Natural killer cell treated with Interleukin-12 subunit alpha and Interleukin-12 subunit beta and Interleukin-15 and Interleukin-18, amount 100 ng/mL, for 72 hours (primary cell): ENCODE measurements around the gene TEX2. TPM values are rescaled to one million over a fixed set of nuclear protein-coding genes. Genes with fewer than 3 reads are reported as not detected.

ENCODE experiments used
- ATAC-seq, 2 donors: fragments of 150-1000 bp; cut with Tn5 transposase in 1 of 2; sonication (Bioruptor Pico), chemical (Tn5 transposase) in 1 of 2; 2 replicates each; pipeline ENCODE4 v1.10.0; 2021
- DNase-seq: peaks from one replicate; pipeline ENCODE4 v3.0.0; 2022; ENCODE audit warnings: low spot score
- H3K27ac Mint-ChIP-seq, 2 donors: 1 replicate in 1 of 2; 2 replicates in 1 of 2; pipeline ENCODE4 v1.8.0; 2022; ENCODE audit warnings: mixed read lengths in 2 of 2, mild to moderate bottlenecking in 1 of 2, moderate library complexity in 1 of 2
- H3K27me3 Mint-ChIP-seq, 2 donors: 1 replicate in 1 of 2; 2 replicates in 1 of 2; pipeline ENCODE4 v1.8.0; 2022; ENCODE audit warnings: mixed read lengths in 2 of 2
- H3K36me3 Mint-ChIP-seq: one replicate; pipeline ENCODE4 v1.8.0; 2022; ENCODE audit warnings: mixed read lengths
- H3K4me1 Mint-ChIP-seq, 2 donors: 1 replicate in 1 of 2; 2 replicates in 1 of 2; pipeline ENCODE4 v1.8.0; 2022; ENCODE audit warnings: low read depth in 2 of 2, mixed read lengths in 2 of 2, mild to moderate bottlenecking in 1 of 2
- H3K4me3 Mint-ChIP-seq: one replicate; pipeline ENCODE4 v1.8.0; 2022; ENCODE audit warnings: mixed read lengths
- H3K9me3 Mint-ChIP-seq: 2 replicates; pipeline ENCODE4 v1.8.0; 2022; ENCODE audit warnings: mixed read lengths
- total RNA-seq, 2 donors: library from RNA; stranded (reverse); gene quantifications; one replicate each; pipeline ENCODE4 v1.2.3, GENCODE V29; 2022

TEX2 gene
- total RNA-seq, 2 donors from 2014 or later, result 14.0 to 28.6 TPM

DNA sequence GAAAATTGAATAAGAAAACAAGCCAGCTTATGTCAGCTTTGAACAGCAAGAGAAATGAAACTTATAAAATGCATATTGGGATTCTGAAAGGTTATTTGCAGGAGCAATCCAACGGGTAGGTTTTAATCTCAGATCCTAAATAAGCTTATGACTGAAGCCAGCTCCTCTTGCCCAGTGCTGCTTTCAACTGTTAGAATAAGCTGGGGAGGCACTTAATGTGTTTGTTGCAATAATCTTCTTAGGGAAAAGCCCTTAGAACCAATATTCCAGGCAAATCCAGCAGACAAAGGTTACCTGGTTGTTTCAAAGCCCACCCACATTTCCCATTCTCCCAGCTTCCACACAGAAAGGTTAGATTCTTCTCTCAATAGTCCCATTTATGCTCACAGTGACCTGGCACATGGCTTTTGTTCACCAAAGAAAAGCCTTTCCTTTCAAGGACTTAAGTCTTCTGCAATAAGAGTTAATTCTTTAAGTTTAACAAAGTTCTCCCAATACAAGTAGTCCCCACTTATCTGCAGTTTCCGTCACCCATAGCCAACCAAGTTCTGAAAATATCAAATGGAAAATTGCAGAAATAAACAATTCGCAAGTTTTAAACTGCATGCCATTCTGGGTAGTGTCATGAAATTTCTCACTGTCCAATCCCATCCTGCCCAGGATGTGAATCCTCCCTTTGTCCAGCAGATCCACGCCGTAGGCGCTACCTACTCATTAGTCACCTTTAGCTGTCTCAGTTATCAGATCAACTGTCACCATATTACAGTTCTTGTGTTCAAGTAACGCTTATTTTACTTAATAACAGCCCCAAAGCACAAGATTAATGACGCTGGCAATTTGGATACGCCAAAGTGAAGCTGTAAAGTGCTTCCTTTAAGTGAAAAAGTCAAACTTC lies 5.9 kb downstream of the TEX2 start:
- Mint-ChIP-seq H3K4me1 (peaks cover 24 to 26% of the 10 kb centered on the region in 2 donors), H3K27ac (no peak overlapping the region), H3K9me3 (no peaks in the 10 kb centered on the region), H3K4me3 (no peak overlapping the region), H3K36me3 (no peaks in the 10 kb centered on the region), H3K27me3 (no peaks in the 10 kb centered on the region)
- ATAC-seq (no peak), DNase-seq (no peak)

GRCh38 chr17:64255764-64256163 lies 7.3 kb downstream of the TEX2 start:
- no peak for ATAC-seq
- Mint-ChIP-seq H3K36me3 (no peaks in the 10 kb centered on the region), H3K9me3 (no peaks in the 10 kb centered on the region), H3K4me3 (no peak overlapping the region), H3K27me3 (no peaks in the 10 kb centered on the region), H3K27ac (no peak overlapping the region), H3K4me1 (peaks cover 10 to 13% of the 10 kb centered on the region in 2 donors)
- DNase-seq, result no peak

- no peak for ATAC-seq
- H3K27ac Mint-ChIP-seq, result no peak overlapping the region
- no peak for DNase-seq
- no peaks in the 10 kb centered on the region for H3K27me3 Mint-ChIP-seq
- H3K36me3 Mint-ChIP-seq, result no peaks in the 10 kb centered on the region
- no peak overlapping the region for H3K4me3 Mint-ChIP-seq
- no peaks in the 10 kb centered on the region for H3K9me3 Mint-ChIP-seq
- peaks cover 4 to 6% of the 10 kb centered on the region in 2 donors for H3K4me1 Mint-ChIP-seq
Observed at GRCh38 chr17:64254755-64255154, 8.3 kb downstream of the TEX2 start.

- ATAC-seq, result no peak
- Mint-ChIP-seq H3K9me3 (no peaks in the 10 kb centered on the region), H3K4me1 (peaks cover 4 to 6% of the 10 kb centered on the region in 2 donors), H3K27me3 (no peaks in the 10 kb centered on the region), H3K4me3 (no peak overlapping the region), H3K27ac (no peak overlapping the region), H3K36me3 (no peaks in the 10 kb centered on the region)
- no peak for DNase-seq
Observed at GRCh38 chr17:64253470-64253869, 9.6 kb downstream of the TEX2 start.

GRCh38 chr17:64252831-64253230 lies 10.2 kb downstream of the TEX2 start:
- peak overlapping the region in 1 of 2 donors; percentile 10 for H3K27ac Mint-ChIP-seq
- no peaks in the 10 kb centered on the region for H3K9me3 Mint-ChIP-seq
- H3K27me3 Mint-ChIP-seq, result no peaks in the 10 kb centered on the region
- no peak overlapping the region for H3K4me3 Mint-ChIP-seq
- DNase-seq, result no peak
- H3K4me1 Mint-ChIP-seq, result peaks cover 4 to 6% of the 10 kb centered on the region in 2 donors
- no peak for ATAC-seq
- H3K36me3 Mint-ChIP-seq, result no peaks in the 10 kb centered on the region

DNA sequence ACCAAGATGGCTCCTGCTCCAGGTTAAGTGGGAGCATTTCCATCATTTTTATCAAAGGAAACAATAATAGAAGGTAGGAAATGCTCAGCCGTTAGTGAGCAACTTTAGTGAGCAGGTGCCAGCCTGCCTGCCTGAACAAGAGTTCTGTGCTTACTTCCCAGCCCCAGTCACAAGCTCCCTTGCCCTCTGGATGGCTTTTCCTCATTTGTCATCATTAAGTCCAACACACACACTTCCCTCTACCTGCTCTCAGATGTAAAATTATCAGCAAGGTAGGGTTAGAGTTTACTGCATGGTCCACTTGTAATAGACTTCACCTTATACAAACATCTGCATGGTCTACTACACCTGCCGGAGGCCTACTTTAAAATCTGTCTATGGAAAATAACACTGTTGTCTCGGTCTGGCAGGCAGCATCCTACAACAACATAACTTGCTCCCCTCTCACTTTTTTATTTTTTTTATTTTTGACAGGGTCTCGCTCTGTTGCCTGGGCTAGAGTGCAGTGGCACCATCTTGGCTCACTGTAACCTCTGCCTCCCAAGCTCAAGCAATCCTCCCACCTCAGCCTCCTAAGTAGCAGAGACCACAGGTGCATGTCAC lies 12.7 kb downstream of the TEX2 start:
- no peaks in the 10 kb centered on the region for H3K36me3 Mint-ChIP-seq
- no peak for DNase-seq
- peaks cover 0 to 6% of the 10 kb centered on the region in 2 donors for H3K4me1 Mint-ChIP-seq
- H3K9me3 Mint-ChIP-seq, result no peaks in the 10 kb centered on the region
- H3K4me3 Mint-ChIP-seq, result no peak overlapping the region
- no peaks in the 10 kb centered on the region for H3K27me3 Mint-ChIP-seq
- H3K27ac Mint-ChIP-seq, result peak overlapping the region in 1 of 2 donors; percentile 32
- ATAC-seq, result no peak

DNA sequence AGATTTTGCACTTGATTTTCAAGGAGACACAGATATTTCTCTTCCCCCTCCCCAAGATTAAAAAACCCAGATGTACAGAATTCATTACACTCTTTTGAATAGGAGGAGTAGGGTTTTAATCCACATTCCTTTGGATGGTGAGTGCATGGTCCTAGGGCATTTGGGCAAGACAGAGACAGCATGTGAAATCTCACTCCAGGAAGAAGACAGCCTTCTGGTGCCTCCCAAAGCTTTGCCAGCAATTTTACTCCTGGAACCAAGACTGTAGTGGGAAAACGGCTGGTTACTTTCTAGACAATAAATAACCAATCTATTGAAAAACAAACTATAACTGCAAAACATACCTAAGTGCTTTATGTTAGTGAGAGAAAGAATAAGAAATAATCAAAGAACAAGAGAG lies 15.2 kb downstream of the TEX2 start:
- Mint-ChIP-seq H3K27me3 (no peaks in the 10 kb centered on the region), H3K4me3 (no peak overlapping the region), H3K9me3 (no peaks in the 10 kb centered on the region), H3K27ac (no peak overlapping the region), H3K36me3 (no peaks in the 10 kb centered on the region), H3K4me1 (peaks cover 0 to 6% of the 10 kb centered on the region in 2 donors)
- ATAC-seq, result no peak
- DNase-seq, result no peak

GRCh38 chr17:64245218-64246145 lies 17.6 kb downstream of the TEX2 start:
- H3K27ac Mint-ChIP-seq, result no peak overlapping the region
- no peaks in the 10 kb centered on the region for H3K36me3 Mint-ChIP-seq
- no peaks in the 10 kb centered on the region for H3K27me3 Mint-ChIP-seq
- H3K9me3 Mint-ChIP-seq, result no peaks in the 10 kb centered on the region
- H3K4me3 Mint-ChIP-seq, result no peak overlapping the region
- ATAC-seq, result no peak
- no peak for DNase-seq
- H3K4me1 Mint-ChIP-seq, result peaks cover 3 to 5% of the 10 kb centered on the region in 2 donors

DNA sequence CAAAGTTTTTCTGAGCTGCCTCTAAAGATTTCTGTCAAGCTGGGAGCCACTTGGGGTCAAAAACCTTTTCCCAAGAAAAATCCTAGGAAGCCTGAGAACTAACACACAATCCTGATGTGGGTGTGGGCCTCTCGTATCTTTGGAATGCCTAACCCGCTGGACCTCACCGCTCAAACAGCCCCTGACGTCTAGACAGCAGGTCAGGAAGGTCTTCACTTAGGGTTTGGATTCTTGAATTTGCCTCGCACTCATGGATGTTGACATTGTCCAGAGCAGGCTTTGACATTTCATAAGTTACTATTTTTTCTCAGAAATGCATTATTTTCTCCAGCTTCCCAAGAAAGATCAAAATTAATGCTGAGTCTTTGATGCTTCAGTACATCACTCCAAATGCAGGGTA lies 18.9 kb downstream of the TEX2 start:
- H3K27me3 Mint-ChIP-seq, result no peaks in the 10 kb centered on the region
- H3K9me3 Mint-ChIP-seq, result no peaks in the 10 kb centered on the region
- H3K4me1 Mint-ChIP-seq, result peaks cover 8 to 12% of the 10 kb centered on the region in 2 donors
- H3K27ac Mint-ChIP-seq, result no peak overlapping the region
- no peak for ATAC-seq
- no peaks in the 10 kb centered on the region for H3K36me3 Mint-ChIP-seq
- no peak for DNase-seq
- H3K4me3 Mint-ChIP-seq, result no peak overlapping the region

DNA sequence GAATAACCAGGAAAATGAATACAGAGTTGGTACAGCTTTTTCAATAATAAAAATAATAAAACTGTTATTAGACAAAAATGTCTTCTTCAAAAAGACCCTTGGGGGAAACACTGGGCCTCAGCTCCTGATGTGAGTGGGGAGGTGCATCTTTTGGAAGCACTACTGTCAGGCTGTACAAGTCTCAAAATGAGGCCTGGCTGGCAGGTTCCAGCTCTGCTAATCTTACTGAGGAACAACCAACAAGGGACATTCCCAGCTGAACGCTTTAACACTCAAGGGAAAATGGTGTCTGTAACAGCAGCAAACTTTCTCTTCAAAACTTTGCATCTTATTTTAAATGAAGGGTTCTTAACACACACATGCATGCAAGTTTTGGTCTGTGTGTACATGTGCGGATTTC lies 19.7 kb downstream of the TEX2 start:
- Mint-ChIP-seq H3K4me1 (peaks cover 12 to 15% of the 10 kb centered on the region in 2 donors), H3K4me3 (no peak overlapping the region), H3K27me3 (no peaks in the 10 kb centered on the region), H3K36me3 (no peaks in the 10 kb centered on the region), H3K9me3 (no peaks in the 10 kb centered on the region), H3K27ac (no peak overlapping the region)
- DNase-seq (no peak), ATAC-seq (no peak)

- Mint-ChIP-seq H3K27ac (no peak overlapping the region), H3K4me1 (peaks cover 13 to 15% of the 10 kb centered on the region in 2 donors), H3K9me3 (no peaks in the 10 kb centered on the region), H3K27me3 (no peaks in the 10 kb centered on the region), H3K36me3 (no peaks in the 10 kb centered on the region), H3K4me3 (no peak overlapping the region)
- DNase-seq (no peak), ATAC-seq (no peak)
Observed at GRCh38 chr17:64242633-64243032, 20.4 kb downstream of the TEX2 start.

GRCh38 chr17:64240741-64241347 lies 22.2 kb downstream of the TEX2 start:
- Mint-ChIP-seq H3K4me3 (no peak overlapping the region), H3K4me1 (peaks cover 16 to 19% of the 10 kb centered on the region in 2 donors), H3K27me3 (no peaks in the 10 kb centered on the region), H3K36me3 (no peaks in the 10 kb centered on the region), H3K9me3 (no peaks in the 10 kb centered on the region), H3K27ac (peak overlapping the region in 1 of 2 donors; percentile 27)
- ATAC-seq (no peak), DNase-seq (no peak)

DNA sequence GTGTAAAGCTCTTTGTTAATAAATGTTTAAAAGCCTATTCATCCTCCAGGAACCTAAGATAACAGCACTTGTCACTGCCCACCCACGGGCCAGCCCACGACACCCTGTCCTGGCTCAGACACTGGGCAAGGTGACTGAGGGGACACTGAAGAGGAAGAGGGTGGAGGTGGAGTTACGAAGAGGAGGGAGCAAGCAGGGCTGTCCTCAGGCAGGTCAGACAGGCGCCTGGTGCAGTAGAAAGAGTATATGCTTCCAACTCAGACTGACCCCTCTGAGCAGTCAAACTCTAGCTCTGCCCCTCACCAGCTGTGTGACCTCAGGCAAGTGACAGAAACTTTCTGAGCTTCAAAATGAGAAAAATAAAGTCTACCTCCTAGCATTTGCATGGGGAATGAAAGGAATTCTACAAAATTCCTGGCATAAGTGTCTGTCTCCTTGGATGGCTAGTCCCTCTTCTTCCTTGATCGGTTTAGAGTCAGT lies 22.8 kb downstream of the TEX2 start:
- Mint-ChIP-seq H3K4me1 (peaks cover 16 to 19% of the 10 kb centered on the region in 2 donors), H3K9me3 (no peaks in the 10 kb centered on the region), H3K36me3 (no peaks in the 10 kb centered on the region), H3K27ac (peak overlapping the region in 1 of 2 donors; percentile 27), H3K4me3 (no peak overlapping the region), H3K27me3 (no peaks in the 10 kb centered on the region)
- no peak for ATAC-seq
- DNase-seq, result no peak
